GM18868 (cell line): Measurements from ENCODE around the gene ISLR2.

Experiments
- ATAC-seq: cut with Tn5 transposase; IDR thresholded peaks from one replicate; pipeline ENCODE4 v1.9.1; 2021; ENCODE audit warnings: mild to moderate bottlenecking, moderate library complexity; ENCODE audit not compliant: unreplicated experiment

The ISLR2 gene

GRCh38 chr15:74175271-74176191 lies 45.1 kb downstream of the ISLR2 start:
- ATAC-seq: no peak

- no peak for ATAC-seq
Measured at GRCh38 chr15:74176262-74177214, 46.2 kb downstream of the ISLR2 start.

- no peak for ATAC-seq
Measured at GRCh38 chr15:74178326-74179100, 48.1 kb downstream of the ISLR2 start.

GRCh38 chr15:74179101-74179841 lies 48.9 kb downstream of the ISLR2 start:
- no peak for ATAC-seq

GRCh38 chr15:74179983-74180880 lies 49.8 kb downstream of the ISLR2 start:
- no peak for ATAC-seq

- no peak for ATAC-seq
Measured at GRCh38 chr15:74180881-74181602, 50.7 kb downstream of the ISLR2 start.

GRCh38 chr15:74182131-74182530 lies 51.7 kb downstream of the ISLR2 start:
- no peak for ATAC-seq

- ATAC-seq: no peak
Measured at GRCh38 chr15:74184582-74185091, 54.3 kb downstream of the ISLR2 start.

GRCh38 chr15:74185710-74186348 lies 55.4 kb downstream of the ISLR2 start:
- no peak for ATAC-seq
